Activated CD8-positive, alpha-beta memory T cell treated with anti-CD3 and anti-CD28 coated beads for 4 hours (primary cell): Measurements from ENCODE around the gene RTF1.

ENCODE experiments used
- DNase-seq, 2 donors: peaks; one replicate each; pipeline ENCODE4 v3.0.0-alpha.2; 2020; ENCODE audit warnings: low read depth in 2 of 2

The RTF1 gene

DNA sequence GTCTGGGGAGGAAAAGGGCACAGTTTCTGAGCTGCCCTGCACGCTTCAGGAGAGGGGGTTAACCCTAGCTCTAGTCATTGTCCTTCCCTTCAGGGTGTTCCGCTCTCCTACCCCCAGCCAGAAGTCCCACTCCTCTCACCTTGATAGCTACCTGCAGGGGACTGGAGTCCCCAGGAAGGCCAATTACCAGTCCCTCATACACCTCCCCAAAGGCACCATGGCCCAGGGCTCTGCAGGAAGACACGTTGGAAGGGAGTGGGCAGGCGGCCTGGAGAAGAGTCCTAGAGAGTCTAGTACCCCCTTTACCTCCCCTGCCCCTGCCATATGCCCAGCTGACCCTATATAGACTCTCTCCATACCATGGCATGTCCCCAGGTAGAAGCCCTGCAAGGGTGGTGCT lies 88.9 kb downstream of the RTF1 start:
- DNase-seq = no peak

DNA sequence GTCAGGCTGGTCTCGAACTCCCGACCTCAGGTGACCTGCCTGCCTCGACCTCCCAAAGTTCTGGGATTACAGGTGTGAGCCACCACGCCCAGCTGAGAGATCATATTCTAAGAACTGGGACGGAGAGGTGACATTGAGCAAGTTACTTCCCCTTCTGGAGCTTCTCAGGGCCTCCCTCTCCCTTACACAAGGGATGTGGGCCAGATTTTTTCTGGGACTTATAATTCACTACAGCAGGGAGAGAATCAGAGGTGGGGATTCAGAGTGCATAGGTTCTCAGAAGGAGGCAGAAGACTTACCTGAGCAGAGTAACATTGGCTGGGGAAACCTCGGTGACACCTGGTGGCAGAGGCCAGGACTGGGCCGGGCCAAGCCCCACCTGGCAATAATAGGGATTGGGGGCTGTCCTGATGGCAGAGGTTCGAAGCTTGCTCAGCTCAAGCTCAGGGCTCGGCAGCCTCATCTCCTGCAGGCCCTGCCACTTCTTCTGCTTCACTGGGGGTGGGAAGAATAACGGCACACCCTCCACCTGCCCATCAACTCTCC lies 90.0 kb downstream of the RTF1 start:
- DNase-seq = no peak

DNA sequence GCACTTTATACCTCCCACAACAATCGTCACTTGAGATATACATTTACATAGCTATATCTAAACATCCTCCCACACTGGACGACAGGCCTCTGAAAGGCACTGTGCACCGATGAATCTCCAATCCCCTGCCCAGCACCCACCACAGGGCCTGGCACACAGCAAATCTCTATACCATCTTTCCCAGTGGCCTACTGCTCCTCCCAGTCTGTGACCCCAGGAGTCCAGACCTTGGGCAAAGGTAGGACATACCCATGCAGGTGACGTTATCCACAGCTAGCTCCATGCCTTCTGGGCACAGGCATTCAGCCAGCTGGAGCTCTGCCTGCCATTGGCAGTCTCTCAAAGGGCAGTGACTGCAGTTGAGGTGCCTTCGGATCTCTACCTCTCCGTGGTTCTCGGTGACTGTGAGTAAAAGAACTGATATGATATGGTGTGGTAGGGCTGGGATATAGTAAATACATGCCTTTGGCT lies 91.0 kb downstream of the RTF1 start:
- no peak for DNase-seq

DNA sequence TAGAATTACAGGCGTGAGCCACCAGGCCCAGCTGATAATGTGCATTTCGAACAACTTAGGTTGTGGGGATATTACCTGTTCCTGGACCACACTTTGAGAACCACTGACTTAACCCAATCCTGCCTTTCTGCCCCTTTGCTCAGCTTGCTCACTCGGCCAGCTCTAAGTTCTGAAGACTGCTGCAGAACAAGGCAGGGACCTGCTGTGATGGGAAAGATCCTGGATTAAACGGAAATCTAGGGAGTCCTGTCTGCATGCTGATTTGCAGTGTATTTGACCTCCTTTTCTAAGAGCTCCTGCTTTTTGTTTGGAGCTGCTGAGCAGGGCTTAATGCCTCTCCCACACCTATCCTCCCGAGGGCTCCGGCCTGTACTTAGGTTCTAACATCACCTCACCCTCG lies 93.8 kb downstream of the RTF1 start:
- DNase-seq = no peak

DNA sequence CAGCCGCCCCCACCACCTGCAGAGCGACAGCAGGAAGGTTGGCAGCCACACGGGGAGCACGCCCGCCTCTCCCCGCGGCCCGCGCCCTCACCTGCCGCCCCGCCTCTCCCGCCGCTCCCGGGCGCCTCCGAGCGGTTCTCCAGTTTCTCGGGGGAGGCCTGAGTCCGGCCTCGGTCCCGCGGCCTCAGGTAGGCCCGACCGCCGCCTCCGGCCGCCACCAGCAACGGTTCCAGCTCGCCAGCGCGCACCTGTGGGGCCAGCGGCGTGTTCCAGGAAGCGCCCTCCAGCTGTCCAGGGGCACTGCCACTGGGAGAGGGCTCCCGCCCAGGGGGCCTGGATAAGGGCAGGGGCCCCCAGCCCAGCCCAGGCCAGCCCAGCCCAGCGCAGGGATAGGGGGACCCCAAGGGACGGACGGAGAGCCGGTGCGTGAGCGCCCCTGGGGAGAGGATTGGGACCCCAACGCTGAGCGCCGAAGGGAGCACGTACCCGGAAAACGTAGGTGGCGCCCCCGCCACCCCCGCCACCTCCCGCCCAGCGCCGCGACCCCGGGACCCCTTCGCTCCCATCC lies 94.5 kb downstream of the RTF1 start:
- DNase-seq = no peak

DNA sequence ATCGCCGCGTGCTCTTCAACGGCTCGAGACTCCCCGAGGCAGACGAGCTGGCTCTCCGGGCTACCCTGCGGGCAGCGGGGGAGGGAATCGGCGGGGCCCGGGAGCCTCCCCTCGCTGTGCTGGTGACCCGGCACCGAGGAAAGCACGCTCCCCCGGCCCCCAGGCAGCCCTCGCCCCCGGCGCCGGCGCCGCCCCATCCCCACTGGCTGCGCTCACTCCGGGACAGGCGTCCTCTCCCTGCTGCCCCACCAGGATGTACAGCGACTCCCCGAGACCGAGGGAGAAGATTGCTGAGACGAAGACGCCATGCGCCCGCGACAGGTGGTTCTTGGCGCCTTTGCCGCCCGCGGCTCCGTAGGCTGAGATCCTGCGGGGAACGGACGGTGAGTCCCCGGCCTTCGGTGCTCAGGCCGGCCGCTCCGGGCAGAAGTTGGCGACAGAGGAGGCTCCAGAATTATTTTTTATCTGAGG lies 95.0 kb downstream of the RTF1 start:
- no peak for DNase-seq

DNA sequence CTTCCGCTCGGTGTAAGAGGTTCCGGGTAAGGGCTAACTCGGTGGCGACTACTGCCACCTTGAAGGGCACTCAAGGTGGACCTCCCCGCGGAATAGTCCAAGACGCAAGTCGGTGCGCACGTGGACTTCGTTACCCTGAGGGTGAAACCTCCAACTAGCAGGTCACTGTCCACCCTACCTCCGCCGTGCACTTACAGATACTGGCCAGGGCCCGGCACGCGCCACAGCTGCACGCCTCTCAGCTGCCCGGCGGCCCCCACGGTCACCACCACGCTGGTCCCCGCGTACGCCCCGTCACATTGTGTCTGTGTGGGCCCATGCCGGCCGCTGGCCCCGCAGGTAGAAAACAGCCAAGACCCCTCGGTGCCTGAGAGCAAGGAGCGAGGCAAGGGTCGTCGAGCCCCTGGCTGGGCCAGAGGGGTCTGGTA lies 95.6 kb downstream of the RTF1 start:
- no peak for DNase-seq

DNA sequence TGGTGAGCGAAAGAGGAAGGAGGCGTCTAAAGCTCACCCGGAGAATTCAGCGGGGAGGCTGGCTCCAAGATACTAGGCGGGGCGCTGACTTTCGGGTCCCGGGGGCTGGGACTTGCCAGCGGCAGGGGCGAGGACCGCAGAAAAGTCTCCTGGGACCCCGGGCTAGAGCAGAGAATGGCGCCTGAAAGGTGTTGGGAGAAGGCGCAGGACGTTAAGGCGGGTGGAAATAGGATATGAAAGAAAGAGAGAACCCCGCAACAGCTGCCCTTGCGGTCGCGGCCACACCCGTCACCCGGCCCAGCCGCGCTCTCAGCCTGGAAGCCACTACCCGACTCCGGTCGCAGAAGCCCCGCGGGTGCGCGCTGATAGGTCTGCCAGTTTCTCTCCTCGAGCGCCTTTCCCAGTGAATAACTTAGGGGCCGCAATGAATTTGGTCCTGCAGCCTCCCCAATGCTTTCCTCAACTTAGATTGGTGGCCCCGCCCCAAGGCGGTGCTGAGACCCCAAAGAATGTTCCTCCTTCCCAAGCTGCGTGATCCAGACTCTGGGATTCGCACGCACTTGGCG lies 96.1 kb downstream of the RTF1 start:
- no peak for DNase-seq

DNA sequence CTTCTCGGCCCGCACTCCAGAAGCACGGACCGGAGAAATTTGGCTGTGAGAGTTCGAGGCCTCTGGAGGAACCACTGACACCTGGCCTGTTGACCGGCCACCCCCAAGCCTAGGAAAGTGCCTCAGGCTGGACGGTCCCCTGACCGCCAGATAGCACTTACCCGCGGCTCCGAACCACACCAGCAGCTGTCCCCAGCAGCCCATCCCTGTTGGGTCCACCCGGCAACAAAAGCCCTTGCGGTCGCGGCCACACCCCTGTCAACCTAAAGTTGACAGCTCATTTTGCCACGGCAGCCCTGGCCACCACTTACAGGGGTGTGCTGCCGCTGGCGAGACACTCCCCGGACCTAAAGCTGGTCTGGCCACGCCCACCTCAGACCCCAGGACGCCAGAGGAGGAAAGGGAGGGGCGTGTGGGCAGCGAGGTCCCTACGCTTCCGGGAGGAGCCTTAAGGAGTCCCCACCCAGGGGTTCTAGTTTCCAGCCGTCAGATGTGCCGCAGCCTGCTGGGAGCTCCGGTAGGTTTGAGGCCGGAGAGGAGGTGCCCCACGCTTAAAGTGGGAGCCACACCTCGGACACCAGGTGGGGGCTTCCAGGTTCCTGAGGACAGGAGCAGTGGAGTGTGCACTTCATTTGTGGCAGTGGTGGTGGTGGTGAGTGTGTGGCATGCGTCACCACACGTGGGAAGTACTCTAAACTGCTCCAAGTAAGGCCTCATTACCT lies 96.8 kb downstream of the RTF1 start, which contains the start of gene LTK:
Gene LTK (minus strand): TSS at position 322 of the 722 bp plus-strand sequence. CDS start 118 bp downstream, at position 204.
- no peak for DNase-seq

DNA sequence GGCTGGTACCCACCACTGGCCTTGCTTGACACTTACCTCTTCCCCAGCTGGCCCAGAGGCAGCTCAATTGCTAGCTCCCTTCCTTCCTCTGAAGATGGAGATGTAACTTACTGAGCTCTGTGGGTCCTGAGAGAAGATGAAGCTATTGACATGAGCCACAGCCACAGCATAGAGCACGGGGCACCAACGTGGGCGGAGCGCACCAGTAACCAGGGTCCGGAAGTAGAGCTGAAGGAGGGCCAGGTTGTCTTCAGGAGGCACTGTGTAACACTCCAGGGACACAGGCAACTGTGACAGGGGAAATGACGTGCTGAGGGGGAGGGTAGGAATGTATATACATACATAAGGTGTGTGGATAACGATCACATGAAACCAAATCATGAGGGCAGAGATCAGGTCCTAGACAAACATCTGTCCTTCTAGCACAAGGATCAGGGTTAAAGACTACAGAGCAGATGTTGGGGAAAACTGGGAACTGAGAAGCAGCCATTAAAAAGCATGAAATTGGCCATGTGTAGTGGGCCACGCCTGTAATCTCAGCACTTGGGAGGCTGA lies 101.1 kb downstream of the RTF1 start:
- no peak for DNase-seq

DNA sequence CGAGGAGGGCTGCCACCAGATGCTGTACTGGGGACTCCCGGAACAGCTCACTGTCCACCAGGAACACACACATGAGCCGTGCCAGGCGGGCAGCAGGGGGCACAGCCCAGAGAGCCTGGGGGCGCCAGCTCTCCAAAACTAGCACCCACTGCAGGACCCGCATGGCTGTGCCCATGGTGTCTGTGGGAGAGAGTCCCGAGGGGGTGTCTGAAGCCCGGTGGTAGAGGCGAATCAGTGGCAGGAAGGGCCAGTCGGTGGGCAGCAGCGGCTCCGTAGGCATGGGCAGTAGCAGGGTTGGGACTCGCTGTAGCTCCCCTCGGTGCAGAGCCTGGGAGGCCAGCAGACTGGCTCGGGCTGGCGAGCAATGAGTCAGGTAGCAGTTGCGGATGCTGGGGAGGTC lies 103.7 kb downstream of the RTF1 start:
- DNase-seq = no peak

DNA sequence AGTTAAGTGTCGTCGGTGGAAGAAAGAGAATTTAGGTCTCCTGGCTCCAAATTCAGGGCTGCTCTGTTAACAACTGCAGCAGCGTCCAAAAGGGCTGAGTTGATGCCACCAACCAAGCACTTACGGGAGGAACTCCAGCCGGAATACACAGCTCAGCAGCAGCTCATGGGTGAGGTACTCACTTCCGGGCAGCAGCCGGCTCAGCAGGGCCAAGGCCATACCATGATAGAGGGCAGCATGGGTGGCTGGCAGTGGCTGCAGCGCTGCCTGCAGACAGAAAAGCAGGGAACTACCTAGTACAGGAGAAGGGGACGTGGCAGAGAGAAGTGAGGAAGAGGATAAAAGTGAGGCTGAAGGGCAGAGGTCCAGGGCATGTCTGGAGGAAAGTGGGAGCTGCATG lies 104.7 kb downstream of the RTF1 start:
- DNase-seq = no peak

DNA sequence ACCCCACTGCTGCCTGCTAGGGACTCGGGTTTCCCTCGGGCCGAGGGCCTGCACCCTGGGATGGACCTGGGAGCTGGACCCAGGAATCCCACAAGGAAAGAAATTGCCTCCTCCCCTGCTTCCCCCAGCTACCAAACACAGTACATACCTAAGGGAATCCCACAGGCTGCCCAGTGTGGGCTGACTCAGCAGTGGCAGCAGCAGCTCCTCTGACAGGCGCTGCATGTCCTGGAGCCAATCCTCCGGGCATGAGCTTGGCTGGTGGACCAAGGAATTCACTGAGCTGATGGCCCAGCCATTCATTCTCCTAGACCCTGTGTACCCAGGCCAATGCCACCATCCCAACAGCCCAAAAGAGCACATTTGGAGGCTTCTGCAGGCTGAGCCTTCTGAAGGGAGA lies 106.2 kb downstream of the RTF1 start:
- DNase-seq = no peak

DNA sequence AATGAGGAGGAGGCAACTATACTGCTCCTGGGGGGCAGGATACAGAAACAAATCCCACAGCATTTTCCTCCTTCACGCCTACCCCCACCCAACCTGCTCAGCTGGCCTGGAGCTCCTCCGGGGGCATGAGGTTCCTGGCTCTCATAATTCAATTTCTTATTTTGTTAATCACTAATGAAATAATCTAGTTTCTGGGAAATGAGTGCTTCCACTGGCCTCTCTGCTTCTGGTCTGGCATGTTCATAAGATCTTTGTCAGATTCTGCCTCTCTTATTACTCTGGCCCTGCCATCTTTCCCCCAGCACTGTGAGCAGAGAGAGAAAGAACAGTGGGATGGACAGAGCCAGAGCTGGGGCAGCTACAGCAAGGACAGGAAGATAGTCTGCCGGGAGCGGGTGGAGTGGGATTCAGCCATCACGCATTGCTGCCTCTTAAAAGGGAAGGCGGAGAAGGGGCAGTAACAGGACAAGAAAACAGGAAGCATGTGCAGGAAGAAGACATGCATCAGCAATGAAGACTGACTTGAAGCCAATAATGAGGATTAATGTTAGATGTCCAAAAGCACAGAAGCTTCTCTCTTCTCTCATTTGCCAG lies 113.6 kb downstream of the RTF1 start:
- no peak for DNase-seq
